HG03108 (cell line): Measurements from ENCODE around the gene DCAF11.

ENCODE experiments used
- ATAC-seq: cut with Tn5 transposase; IDR thresholded peaks from one replicate; pipeline ENCODE4 v1.9.1; 2021; ENCODE audit warnings: moderate library complexity; ENCODE audit not compliant: unreplicated experiment

DCAF11 gene

DNA sequence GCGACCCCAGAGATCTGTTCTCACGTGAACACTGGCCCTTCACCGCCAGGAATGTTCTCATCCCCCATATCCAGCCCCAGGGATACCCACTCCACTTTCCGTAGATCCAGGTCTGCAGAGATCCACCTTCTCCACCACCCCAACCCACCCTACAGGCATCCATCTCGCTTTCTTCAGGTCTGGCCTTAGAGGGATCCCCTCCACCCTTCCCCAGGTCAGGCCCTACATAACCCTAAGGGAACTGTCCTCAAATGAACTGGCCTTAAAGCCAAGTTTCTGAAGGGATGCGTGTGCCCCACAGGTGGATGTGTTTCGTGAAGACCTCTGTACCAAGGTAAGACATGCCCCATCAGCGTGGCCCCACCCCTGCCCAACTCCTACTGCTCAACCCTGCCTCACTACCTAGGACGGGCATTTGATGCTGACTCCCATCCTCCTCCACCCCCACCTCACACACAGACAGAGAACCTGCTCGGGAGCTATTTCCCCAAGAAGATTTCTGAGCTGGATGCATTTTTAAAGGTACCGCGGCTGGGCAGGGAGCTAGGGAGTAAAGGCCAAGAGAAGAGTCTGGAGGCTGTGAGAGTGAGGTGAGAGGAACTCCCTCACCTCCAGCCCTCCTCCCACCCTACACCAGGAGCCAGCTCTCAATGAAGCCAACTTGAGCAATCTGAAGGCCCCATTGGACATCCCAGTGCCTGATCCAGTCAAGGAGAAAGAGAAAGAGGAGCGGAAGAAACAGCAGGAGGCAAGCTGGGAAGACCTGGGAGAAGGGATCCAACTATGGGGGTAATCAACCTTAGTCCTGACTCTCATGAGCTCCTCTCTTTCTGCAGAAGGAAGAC lies 22.3 kb downstream of the DCAF11 start:
- ATAC-seq: no peak

DNA sequence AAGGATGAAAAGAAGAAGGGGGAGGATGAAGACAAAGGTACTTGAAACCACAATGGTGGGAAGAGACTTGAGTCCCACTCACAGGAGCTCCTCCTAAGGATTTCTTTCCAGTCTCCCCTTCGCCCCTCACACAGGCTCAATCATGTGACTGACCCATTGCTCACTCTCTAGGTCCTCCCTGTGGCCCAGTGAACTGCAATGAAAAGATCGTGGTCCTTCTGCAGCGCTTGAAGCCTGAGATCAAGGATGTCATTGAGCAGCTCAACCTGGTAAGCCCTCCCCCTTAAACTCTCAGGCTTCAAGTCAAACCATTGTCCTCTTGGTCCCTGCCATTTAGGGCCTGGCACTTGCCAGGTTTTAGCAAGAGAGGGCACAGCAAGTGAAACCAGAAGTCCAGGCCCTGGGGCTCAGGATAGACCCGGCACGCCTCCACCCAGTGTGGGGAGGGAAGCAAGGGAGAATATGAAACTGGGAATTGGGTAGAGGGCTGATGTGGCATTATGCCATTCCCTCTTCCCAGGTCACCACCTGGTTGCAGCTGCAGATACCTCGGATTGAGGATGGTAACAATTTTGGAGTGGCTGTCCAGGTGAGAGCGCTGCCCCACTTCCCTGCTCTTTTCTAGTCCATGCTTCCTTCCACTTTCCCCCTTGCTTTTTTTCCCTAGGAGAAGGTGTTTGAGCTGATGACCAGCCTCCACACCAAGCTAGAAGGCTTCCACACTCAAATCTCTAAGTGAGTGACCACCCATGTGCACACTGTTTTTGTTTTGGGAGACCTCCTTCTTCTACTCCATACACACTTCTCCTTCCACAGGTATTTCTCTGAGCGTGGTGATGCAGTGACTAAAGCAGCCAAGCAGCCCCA lies 23.2 kb downstream of the DCAF11 start:
- no peak for ATAC-seq

DNA sequence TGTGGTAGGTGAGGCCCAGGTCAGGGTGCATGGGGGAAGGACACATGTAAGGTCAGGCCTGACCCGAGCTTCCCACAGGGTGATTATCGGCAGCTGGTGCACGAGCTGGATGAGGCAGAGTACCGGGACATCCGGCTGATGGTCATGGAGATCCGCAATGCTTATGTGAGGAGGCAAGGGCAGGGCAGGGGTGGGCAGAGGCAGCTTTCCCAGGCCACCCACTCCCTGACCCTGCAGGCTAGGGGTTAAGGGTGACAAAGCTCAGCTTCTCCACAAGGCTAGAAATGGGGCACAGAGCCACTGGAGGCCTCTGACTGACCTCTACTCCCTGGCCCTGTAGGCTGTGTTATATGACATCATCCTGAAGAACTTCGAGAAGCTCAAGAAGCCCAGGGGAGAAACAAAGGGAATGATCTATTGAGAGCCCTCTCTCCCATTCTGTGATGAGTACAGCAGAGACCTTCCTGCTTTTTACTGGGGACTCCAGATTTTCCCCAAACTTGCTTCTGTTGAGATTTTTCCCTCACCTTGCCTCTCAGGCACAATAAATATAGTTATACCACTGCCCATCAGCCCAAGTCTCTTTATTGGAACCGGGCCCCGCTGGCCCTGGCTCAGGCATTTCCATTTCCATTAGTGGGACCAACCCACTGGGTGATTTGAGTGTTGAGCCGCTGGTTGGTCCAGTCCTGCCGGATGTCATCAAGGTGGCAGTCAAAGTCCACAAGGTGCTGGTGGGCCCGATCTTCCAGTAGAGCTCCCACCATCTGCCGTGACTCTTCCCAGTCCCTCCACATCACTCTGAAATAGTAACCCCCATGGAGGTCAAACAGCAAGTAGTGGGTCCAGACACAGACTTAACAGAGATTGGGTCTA lies 24.1 kb downstream of the DCAF11 start:
- no peak for ATAC-seq

DNA sequence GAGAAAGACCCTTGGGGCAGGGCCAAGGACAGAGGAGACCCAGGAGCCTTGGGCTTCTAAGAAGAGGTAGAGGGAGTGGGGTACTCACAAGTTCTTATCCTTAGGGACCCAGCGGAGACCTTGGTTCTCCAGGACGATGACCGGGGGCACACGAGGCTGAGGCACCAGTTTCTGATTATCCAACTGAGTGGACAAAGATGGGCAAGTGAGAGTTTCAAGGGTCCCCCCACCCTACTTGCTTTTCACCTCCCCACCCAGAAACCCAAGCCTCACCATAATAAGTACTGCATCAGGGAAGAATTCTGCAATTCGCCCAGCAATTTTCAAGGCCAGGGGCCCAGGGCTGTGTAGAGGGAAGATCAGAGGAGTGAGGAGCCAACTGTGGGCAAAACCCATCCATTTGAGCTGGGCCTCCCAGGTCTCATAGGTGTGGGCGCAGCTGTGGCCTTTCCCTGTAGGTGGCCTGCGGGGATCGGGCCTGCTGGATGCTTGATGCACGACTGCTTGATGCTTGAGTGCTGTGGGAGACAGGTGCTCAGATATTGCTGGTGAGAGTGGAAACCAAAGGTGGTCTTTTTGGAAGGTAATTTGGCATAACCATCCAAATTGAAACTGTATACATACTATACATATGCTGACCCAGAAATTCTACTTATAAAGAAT lies 24.8 kb downstream of the DCAF11 start:
- ATAC-seq: no peak

DNA sequence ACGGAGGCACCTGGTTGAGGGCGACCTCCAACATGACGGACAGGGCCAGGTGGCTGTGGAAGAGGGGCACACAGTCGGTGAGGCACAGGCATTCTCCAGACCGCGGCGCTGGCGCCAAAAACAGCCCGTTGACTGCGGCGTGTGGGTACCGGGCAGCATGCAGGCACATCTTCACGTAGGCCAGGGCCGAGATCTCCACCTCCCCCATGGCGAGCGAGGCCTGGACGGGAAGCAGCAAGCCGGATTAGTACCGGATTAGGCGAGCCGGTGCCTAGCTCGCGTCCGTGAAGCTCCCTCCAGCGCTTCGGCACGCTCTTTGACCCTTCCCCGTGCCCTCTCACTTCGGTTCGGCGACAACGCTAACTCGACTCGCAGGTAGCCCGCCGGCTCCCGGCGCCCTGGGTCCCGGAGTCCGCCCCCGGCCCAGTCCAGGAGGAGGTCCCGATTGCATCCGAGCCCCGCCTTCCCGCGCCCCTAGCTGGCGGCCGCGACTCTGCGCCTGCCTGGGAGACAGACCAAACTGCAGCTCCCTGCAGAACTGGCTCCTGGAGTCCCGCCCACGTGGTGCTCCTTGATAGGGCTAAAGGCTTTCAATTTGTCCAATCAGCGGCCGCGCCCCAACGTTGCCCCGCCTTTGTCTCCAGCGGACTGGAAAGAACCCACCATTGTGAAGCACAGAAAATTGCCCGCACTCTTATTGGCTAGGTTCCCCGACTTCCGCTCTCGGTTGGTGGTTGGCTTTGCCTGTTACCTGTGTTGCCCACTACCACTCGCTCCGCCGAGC lies 26.7 kb downstream of the DCAF11 start, which contains the start of gene EMC9:
TSS of gene EMC9 (minus strand) at position 495 of the 784 bp plus-strand sequence. CDS start at position 208, 287 bp downstream.
- peak; percentile 87 for ATAC-seq

DNA sequence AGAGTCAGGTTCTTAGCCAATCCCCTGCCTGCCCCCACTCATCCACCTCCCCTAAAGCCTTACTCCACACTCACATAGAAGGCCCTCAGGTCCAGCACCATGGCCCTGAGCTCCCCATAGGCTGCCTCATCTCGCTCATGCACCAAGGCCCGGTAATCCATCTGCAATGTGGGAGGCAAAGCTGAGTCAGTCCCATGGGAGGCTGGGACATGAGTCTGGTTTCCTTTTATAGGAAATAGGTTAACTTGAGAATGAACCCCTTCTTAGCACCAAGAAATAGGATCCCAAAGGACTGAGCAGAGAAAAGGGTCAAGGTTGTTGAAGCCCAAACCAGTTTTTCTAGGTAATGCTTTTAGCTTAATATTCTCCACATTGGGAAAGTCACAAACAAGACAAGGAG lies 28.9 kb downstream of the DCAF11 start:
- ATAC-seq: no peak

DNA sequence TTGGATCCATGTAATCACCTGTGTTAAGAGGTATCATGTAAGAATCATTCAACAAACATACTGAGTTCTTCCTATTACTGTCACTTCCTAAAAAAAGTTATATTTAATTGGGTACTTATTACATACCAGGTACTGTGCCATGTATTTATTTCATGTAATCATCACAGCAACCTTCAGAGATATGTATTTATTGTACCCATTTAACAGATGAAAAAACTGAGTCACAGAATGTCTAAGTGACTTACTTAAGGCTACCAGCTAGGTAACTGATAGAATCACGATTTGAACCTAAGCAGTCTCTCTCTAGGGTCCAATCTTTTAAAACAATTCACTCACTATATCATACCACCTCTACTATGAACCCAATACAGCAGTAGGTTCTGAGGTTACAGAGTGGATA lies 29.9 kb downstream of the DCAF11 start:
- ATAC-seq: no peak

DNA sequence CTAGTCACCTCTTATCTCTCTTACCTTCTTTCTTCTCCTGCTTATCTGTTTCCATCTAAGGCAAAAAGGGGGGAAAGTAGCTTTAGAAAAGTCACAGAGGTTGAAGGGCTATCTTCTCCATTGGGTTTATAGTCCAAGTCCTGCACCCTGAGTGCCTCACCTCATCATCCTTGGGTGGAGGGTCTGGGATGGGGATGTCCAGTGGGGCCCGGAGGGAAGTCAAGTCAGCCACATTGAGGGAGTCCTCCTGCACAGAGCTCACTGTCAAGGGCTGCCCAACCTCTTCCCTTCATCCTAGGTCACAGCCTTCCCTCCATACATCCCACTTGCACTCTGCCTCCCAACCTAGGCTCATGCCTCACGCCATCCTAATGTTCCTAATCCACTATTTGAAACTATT lies 30.6 kb downstream of the DCAF11 start:
- no peak for ATAC-seq

DNA sequence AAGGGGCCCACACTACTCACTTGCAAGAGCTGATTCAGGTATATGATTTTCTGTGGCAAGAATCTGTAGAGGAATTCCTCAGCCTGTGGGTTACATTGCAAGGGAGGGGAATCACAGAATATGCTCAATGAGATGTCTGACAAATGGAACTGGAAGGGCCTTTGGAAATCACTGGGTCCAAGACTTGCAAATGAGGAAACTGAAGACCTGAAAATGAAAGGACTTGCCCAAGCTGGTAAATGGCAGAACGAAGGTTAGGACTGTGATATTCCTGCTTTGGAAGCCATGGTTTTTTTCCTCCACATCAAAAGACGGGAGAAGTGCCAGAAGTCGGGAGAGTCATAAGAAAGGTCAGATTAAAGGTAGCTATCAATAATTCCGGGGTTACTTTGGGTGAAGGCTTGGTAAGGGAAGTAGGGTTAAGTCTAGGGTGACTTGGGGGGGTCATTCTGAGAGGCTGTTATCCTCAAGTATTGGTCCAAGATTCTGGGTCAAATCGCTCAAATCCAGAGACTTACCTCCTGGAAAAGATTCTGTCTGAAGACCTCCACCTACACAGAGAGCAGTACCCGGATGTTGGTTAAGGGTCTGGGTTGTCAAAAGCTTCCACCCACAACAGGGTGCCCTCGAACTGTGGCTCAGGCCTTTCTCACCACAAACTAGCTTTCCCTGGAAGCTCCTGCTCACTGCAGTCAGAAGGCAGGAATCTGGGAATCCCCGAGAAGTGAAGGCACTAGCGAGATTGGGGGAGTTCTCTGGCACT lies 31.3 kb downstream of the DCAF11 start:
- ATAC-seq: no peak

DNA sequence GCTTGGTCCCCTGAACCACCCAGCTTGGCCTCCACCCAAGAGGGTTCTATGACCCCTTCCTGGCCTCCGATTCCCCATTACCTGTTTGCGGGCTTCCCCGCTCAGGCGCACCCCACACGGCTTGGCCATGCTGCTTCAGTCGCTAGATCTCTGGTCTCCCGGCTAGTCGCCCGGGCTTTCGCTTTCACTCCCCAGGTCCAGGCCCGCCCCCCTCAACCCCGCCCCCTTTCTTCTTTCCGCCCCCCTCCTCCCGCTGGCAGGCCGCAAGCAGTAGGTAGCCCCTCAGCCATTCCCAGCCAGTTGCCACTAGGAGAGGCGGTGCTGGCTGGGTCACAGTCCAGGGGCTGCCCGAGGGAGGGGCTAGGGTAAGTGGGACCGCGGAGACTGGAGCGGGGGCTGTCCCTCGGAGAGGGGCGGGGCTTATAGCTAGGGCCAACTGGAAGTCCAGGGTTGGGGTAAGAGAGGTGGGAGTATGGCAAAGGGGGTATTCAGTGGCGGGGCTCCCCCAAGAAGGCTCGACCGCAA lies 31.9 kb downstream of the DCAF11 start, which contains the start of gene PSME2:
TSS of gene PSME2 (minus strand) at position 158 of the 525 bp plus-strand sequence. CDS start at position 129, 29 bp downstream.
- peak; percentile 68 for ATAC-seq

DNA sequence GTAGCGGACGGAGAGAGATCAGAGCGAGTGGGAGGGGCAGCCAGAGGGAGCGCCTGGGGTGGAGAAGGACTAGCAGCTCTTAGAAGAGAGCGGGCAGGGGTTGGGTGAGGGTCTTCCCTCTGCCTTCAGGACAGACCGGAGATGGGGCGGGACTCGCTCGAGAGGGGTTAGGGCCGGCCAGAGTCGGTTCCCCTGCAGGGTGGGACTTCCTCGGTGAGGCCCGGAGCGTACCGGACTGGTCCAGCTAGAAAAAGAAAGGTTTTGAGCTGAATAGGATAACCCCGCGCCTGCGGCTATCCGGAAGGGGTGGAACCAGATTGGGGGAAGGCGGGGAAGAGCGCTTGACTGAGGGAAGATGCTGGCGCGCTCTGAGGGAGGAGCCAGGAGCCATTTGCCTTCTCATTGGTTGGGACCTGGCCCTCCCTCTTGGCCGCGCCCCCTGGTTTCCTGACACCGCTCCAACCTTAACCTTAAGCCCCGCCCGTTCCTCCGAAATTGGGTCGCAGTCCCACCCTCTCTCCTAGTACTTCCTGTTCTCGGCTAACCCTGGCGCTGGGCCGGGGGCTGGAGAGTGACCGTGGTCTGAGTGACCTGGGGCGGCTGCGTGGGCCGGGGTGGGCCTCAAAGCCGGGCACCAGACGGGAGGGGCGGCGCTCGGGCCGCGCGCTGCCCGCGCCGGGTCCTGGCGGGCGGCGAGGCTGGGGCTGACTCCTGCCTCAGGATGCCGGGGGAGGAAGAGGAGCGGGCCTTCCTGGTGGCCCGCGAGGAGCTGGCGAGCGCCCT lies 32.6 kb downstream of the DCAF11 start, which contains the start of gene RNF31:
TSS of gene RNF31 (plus strand) at position 521 of the 783 bp plus-strand sequence. CDS start at position 722, 201 bp downstream.
- peak; percentile 79 for ATAC-seq

DNA sequence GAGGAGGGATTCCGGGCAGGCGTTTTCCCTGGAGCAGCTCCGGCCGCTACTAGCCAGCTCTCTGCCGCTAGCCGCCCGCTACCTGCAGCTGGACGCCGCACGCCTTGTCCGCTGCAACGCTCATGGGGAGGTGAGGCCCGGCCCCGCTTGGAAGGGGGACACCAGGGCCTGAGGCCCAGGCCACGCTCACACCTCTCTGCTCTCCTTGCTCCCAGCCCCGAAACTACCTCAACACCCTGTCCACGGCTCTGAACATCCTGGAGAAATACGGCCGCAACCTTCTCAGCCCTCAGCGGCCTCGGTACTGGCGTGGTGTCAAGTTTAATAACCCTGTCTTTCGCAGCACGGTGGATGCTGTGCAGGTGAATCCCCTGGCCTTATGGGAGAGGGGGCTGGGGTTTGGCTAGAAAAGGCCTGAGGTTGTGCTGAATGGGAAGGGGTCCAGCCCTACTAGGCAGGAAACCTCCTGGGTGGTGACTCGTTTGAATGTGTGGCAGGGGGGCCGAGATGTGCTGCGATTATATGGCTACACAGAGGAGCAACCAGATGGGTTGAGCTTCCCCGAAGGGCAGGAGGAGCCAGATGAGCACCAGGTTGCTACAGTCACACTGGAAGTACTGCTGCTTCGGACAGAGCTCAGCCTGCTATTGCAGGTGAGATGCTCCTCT lies 33.3 kb downstream of the DCAF11 start:
- no peak for ATAC-seq

DNA sequence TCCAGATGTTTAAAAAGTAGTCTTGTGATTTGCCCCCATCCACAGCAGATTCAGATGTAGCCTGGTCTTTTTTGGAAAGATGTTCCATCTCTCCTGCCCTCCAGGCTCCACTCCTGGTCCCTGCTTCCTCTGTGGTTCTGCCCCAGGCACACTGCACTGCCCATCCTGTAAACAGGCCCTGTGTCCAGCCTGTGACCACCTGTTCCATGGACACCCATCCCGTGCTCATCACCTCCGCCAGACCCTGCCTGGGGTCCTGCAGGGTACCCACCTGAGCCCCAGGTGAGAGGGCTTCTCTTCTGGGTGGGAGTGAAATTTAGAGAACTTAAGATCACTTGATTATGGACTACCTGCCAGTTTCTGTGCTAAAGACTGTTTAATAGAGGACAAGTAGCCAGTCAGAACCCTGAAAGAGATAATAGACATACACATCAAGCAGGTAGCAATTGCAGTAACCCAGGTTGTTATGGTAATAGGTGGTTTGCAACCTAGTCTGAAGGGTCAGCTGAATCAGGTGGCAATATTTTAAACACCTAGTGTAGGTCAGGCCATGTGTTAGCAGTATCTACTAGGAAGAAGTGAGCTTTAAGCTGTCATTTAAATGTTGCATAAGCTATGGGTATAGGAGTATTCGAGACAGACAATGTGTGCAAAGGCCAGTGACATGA lies 34.9 kb downstream of the DCAF11 start:
- ATAC-seq: no peak

DNA sequence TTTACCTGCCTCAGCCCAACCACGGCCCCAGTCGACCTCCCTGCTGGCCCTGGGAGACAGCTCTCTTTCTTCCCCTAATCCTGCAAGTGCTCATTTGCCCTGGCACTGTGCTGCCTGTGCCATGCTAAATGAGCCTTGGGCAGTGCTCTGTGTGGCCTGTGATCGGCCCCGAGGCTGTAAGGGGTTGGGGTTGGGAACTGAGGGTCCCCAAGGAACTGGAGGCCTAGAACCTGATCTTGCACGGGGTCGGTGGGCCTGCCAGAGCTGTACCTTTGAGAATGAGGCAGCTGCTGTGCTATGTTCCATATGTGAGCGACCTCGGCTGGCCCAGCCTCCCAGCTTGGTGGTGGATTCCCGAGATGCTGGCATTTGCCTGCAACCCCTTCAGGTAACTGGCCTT lies 35.5 kb downstream of the DCAF11 start:
- no peak for ATAC-seq

DNA sequence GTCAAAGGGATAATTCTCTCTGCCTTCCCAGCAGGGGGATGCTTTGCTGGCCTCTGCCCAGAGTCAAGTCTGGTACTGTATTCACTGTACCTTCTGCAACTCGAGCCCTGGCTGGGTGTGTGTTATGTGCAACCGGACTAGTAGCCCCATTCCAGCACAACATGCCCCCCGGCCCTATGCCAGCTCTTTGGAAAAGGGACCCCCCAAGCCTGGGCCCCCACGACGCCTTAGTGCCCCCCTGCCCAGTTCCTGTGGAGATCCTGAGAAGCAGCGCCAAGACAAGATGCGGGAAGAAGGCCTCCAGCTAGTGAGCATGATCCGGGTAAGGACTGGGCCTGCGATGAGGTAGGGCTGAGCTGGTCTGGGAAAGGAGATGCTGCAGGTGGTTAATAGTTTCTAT lies 36.0 kb downstream of the DCAF11 start:
- ATAC-seq: no peak

DNA sequence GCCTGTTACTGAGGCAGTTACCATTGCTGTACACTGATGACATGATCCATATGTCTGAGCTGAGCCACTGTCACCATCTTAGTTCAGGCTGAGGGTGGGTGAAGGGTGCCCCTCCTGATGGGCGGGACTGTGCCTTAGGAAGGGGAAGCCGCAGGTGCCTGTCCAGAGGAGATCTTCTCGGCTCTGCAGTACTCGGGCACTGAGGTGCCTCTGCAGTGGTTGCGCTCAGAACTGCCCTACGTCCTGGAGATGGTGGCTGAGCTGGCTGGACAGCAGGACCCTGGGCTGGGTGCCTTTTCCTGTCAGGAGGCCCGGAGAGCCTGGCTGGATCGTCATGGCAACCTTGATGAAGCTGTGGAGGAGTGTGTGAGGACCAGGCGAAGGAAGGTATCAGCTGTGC lies 36.4 kb downstream of the DCAF11 start:
- ATAC-seq: no peak
